Keratinocyte (primary cell): ENCODE results near the gene PDE10A.

Experiments used
- EZH2 ChIP-seq: IDR thresholded peaks from one replicate; pipeline ENCODE4 v1.6.1; 2012; ENCODE audit warnings: inconsistent platforms, mild to moderate bottlenecking, low read length, moderate library complexity
- TF ChIP-seq, protein P1 (sequence below), 3 experiments: IDR thresholded peaks in 1 of 3; conservative IDR thresholded peaks in 1 of 3; optimal IDR thresholded peaks in 1 of 3; 2 replicates in 2 of 3; 3 replicates in 1 of 3; pipeline versions ENCODE3 to v1.5.1; 2011; ENCODE audit warnings: low read length in 3 of 3, mild to moderate bottlenecking in 3 of 3, moderate library complexity in 2 of 3, control low read depth in 1 of 3, inconsistent platforms in 1 of 3; ENCODE audit not compliant: insufficient read depth in 2 of 3; ENCODE audit errors: extremely low read depth in 1 of 3

DNA sequence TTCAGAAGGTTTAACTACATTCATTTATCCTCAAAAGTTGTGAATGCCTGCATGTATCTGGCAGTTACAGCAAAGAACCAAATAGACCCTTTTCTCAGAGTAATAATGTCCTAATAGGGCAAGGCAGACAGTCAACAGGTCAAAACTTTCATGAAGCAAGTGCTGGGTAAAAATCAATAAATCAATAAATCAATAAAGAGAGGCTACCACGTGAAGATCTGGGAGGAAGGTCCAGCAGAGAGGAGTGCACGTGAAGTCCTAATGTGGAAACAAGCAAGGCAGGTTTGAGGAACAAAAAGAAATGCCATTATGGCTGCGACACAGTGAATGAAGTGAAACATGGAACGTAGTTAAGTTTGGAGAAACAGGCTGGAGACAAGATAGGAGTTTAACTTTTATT, 317.3 kb downstream of the PDE10A start:
- TF ChIP-seq EZH2: no peak
- TF ChIP-seq, protein P1, sequence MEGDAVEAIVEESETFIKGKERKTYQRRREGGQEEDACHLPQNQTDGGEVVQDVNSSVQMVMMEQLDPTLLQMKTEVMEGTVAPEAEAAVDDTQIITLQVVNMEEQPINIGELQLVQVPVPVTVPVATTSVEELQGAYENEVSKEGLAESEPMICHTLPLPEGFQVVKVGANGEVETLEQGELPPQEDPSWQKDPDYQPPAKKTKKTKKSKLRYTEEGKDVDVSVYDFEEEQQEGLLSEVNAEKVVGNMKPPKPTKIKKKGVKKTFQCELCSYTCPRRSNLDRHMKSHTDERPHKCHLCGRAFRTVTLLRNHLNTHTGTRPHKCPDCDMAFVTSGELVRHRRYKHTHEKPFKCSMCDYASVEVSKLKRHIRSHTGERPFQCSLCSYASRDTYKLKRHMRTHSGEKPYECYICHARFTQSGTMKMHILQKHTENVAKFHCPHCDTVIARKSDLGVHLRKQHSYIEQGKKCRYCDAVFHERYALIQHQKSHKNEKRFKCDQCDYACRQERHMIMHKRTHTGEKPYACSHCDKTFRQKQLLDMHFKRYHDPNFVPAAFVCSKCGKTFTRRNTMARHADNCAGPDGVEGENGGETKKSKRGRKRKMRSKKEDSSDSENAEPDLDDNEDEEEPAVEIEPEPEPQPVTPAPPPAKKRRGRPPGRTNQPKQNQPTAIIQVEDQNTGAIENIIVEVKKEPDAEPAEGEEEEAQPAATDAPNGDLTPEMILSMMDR (optimal IDR thresholded peaks at IDR 0.05 in 1 of 3, IDR thresholded peaks at IDR 0.05 in 1 of 3, conservative IDR thresholded peaks at IDR 0.05 in 1 of 3; ENCODE audit: extremely low read depth in 1 of 3, insufficient read depth in 2 of 3, low read length in 3 of 3): no peak
